ENCODE results near the gene OTOGL.
"Not testable (repeated sequence)": the region's sequence is repeated elsewhere in the genome, so short reads cannot be mapped to it uniquely, and the experiment has no call there.

The OTOGL gene

GRCh38 chr12:80232837-80233236 is 133.5 kb downstream of the OTOGL start:
- no peak for DNase-seq (ENCODE audit: low read depth)

- no peak for DNase-seq (ENCODE audit: low read depth)
Measured at GRCh38 chr12:80233926-80234325, 134.6 kb downstream of the OTOGL start.

- no peak for DNase-seq (ENCODE audit: low read depth)
Measured at GRCh38 chr12:80234667-80235066, 135.3 kb downstream of the OTOGL start.

- DNase-seq (ENCODE audit: low read depth) = no peak
Measured at GRCh38 chr12:80235944-80236343, 136.6 kb downstream of the OTOGL start.

- DNase-seq (ENCODE audit: low read depth) = no peak
Measured at GRCh38 chr12:80239867-80240266, 140.5 kb downstream of the OTOGL start.

GRCh38 chr12:80241576-80242273 is 142.4 kb downstream of the OTOGL start:
- no peak for DNase-seq (ENCODE audit: low read depth)

- no peak for DNase-seq (ENCODE audit: low read depth)
Measured at GRCh38 chr12:80242321-80242720, 143.0 kb downstream of the OTOGL start.

GRCh38 chr12:80249581-80249980 is 150.2 kb downstream of the OTOGL start:
- DNase-seq (ENCODE audit: low read depth) = not testable (repeated sequence)

GRCh38 chr12:80257920-80258319 is 158.6 kb downstream of the OTOGL start:
- no peak for DNase-seq (ENCODE audit: low read depth)

- DNase-seq (ENCODE audit: low read depth) = no peak
Measured at GRCh38 chr12:80260269-80260668, 160.9 kb downstream of the OTOGL start.

- no peak for DNase-seq (ENCODE audit: low read depth)
Measured at GRCh38 chr12:80261403-80261802, 162.1 kb downstream of the OTOGL start.

- DNase-seq (ENCODE audit: low read depth) = no peak
Measured at GRCh38 chr12:80262346-80262745, 163.0 kb downstream of the OTOGL start.

- no peak for DNase-seq (ENCODE audit: low read depth)
Measured at GRCh38 chr12:80262771-80263170, 163.4 kb downstream of the OTOGL start.

GRCh38 chr12:80264386-80264785 is 165.0 kb downstream of the OTOGL start:
- no peak for DNase-seq (ENCODE audit: low read depth)

- no peak for DNase-seq (ENCODE audit: low read depth)
Measured at GRCh38 chr12:80264891-80265290, 165.6 kb downstream of the OTOGL start.

GRCh38 chr12:80268924-80269749 is 169.8 kb downstream of the OTOGL start:
- no peak for DNase-seq (ENCODE audit: low read depth)

- no peak for DNase-seq (ENCODE audit: low read depth)
Measured at GRCh38 chr12:80269803-80270552, 170.6 kb downstream of the OTOGL start.

- DNase-seq (ENCODE audit: low read depth) = no peak
Measured at GRCh38 chr12:80271780-80272179, 172.4 kb downstream of the OTOGL start.

- DNase-seq (ENCODE audit: low read depth) = no peak
Measured at GRCh38 chr12:80272387-80272915, 173.1 kb downstream of the OTOGL start.

- DNase-seq (ENCODE audit: low read depth) = no peak
Measured at GRCh38 chr12:80273144-80273543, 173.8 kb downstream of the OTOGL start.

GRCh38 chr12:80277732-80278131 is 178.4 kb downstream of the OTOGL start:
- DNase-seq (ENCODE audit: low read depth) = no peak

GRCh38 chr12:80282226-80282625 is 182.9 kb downstream of the OTOGL start:
- DNase-seq (ENCODE audit: low read depth) = no peak
